ENCODE measurements around the gene ACTR3. TPM values are rescaled to one million over a fixed set of nuclear protein-coding genes. Genes with fewer than 3 reads are reported as not detected.

The ACTR3 gene
- total and polyA plus RNA-seq, 10 of the 15 experiments (the other 5 are each of a cell fraction or from before 2014, with no cell fraction given) = 79.1 to 616 (median 471) TPM

- no peaks in the 10 kb centered on the region for H3K27me3 ChIP-seq (replicated peaks in 1 of 2; ENCODE audit: control insufficient read depth in 2 of 2, insufficient read depth in 2 of 2, low read length in 1 of 2)
- TSS peak; percentile 2 for BruUV-seq (replicated peaks)
- peaks cover 2% of the 10 kb centered on the region; the same call in 2 of the 3 replicates for H3K9me3 ChIP-seq (replicated peaks; ENCODE audit: control insufficient read depth, insufficient read depth, low read length)
- H3K4me3 ChIP-seq = no peak overlapping the region
- H3K36me3 ChIP-seq (ENCODE audit: control insufficient read depth in 2 of 2, insufficient read depth in 2 of 2, low read length in 1 of 2) = peaks cover 4 to 29% of the 10 kb centered on the region in 2 experiments
- FAIRE-seq = no peak
- H3K79me2 ChIP-seq (ENCODE audit: control insufficient read depth, insufficient read depth, low read length) = peaks cover 32% of the 10 kb centered on the region
- POLR2A ChIA-PET = no interaction called here
- H4K20me1 ChIP-seq (ENCODE audit: control insufficient read depth, insufficient read depth) = peaks cover 4% of the 10 kb centered on the region; the same call in 1 of the 2 replicates
- no peak overlapping the region for H3K9ac ChIP-seq (ENCODE audit: control insufficient read depth, insufficient read depth, low read length)
- RAD21 ChIA-PET (ENCODE audit: unreplicated experiment) = no interaction called here
- WGBS (ENCODE audit: insufficient coverage, insufficient replicate concordance, low lambda C conversion rate, missing lambda C conversion rate) = 100% methylated on average over 1 of the region's 1 CpG
- CTCF ChIA-PET = interaction anchor here (0.8 to 1.3 kb wide), 2 partner anchors 31 to 36 kb away, joined by 3 to 4 read pairs; no protein-coding TSS in a partner anchor
- no peak for DNase-seq (ENCODE audit: low read depth, low spot score)
- ATAC-seq = peak; percentile 36; the same call in 1 of the 3 replicates
- no peak overlapping the region for H2AFZ ChIP-seq (ENCODE audit: control insufficient read depth, low read depth, low read length)
- in situ Hi-C loops (cut with MboI) (no loop called here), intact Hi-C loops (cut with micrococcal nuclease; ENCODE audit: unreplicated experiment) (no loop called here)
- H3K4me1 ChIP-seq (ENCODE audit: control insufficient read depth, insufficient read depth, low read length) = no peaks in the 10 kb centered on the region
- H3K4me2 ChIP-seq (ENCODE audit: control insufficient read depth, insufficient read depth) = no peak overlapping the region
- no peak overlapping the region for H3K27ac ChIP-seq (ENCODE audit: control insufficient read depth, insufficient read depth)
- SMC1A ChIA-PET (ENCODE audit: uncharacterized antibody, unreplicated experiment) = interaction anchor here (1.0 to 1.5 kb wide), 4 partner anchors 9 to 31 kb away, joined by 3 to 4 read pairs (median 3); no protein-coding TSS in a partner anchor
- TF ChIP-seq NFYA (IDR thresholded peaks at IDR 0.05; ENCODE audit: borderline replicate concordance, low read depth, low read length) (no peak), SRF (IDR thresholded peaks at IDR 0.05; ENCODE audit: low read depth in 2 of 2, low read length in 2 of 2) (no peak), IKZF1 (conservative IDR thresholded peaks at IDR 0.05) (no peak), EP300 (IDR thresholded peaks at IDR 0.05; ENCODE audit: borderline replicate concordance in 1 of 2, control insufficient read depth in 1 of 2, low read depth in 2 of 2, low read length in 2 of 2) (no peak), ZNF207 (IDR thresholded peaks at IDR 0.05; ENCODE audit: borderline replicate concordance) (no peak), POU2F2 (IDR thresholded peaks at IDR 0.05; ENCODE audit: borderline replicate concordance, low read depth, low read length) (no peak), ZBTB4 (CRISPR knock-in tag; IDR thresholded peaks at IDR 0.05) (no peak), RFX5 (IDR thresholded peaks at IDR 0.05; ENCODE audit: low read depth, low read length) (no peak), USF1 (IDR thresholded peaks at IDR 0.05; ENCODE audit: borderline replicate concordance, extremely low read length, insufficient read depth, low read depth, low read length) (no peak), NFIC (IDR thresholded peaks at IDR 0.05; ENCODE audit: low read depth, low read length) (no peak), CBFB (IDR thresholded peaks at IDR 0.05; ENCODE audit: low read depth) (no peak), ATF3 (IDR thresholded peaks at IDR 0.05; ENCODE audit: borderline replicate concordance, extremely low read depth, low read depth, low read length) (no peak), ATF7 (IDR thresholded peaks at IDR 0.05; ENCODE audit: low read depth) (no peak), USF2 (IDR thresholded peaks at IDR 0.05; ENCODE audit: borderline replicate concordance, low read depth, low read length) (no peak), SIX5 (IDR thresholded peaks at IDR 0.05; ENCODE audit: low read depth, low read length, severe bottlenecking) (no peak)
Measured at GRCh38 chr2:113930448-113930847, 40.6 kb downstream of the ACTR3 start.
